ENCODE results near the gene YIPF1.
"Not testable (repeated sequence)": the region's sequence is repeated elsewhere in the genome, so short reads cannot be mapped to it uniquely, and the experiment has no call there.

Gene YIPF1

DNA sequence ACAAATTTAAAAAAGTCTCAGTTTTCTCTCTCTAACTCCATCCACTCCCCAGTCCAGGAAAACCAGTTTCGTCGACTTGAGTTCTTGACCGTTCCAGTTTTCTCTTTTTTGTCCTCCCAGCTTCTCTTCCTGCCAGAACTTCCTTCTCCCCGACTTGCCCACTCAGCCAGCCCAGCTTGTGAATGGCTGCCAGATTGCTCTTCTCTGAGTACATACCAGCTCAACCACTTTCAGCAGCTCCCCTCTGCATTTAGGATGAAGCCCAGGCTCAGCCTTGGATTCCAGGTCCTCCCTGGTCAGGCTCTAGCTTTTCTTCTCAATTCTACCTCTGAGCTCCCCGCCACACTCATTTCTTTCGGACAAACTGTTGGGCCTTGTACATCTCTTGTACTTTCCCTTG, 5.8 kb upstream of the YIPF1 start:
- DNase-seq (ENCODE audit: low read depth in 4 of 4, low spot score in 1 of 4): no peak

DNA sequence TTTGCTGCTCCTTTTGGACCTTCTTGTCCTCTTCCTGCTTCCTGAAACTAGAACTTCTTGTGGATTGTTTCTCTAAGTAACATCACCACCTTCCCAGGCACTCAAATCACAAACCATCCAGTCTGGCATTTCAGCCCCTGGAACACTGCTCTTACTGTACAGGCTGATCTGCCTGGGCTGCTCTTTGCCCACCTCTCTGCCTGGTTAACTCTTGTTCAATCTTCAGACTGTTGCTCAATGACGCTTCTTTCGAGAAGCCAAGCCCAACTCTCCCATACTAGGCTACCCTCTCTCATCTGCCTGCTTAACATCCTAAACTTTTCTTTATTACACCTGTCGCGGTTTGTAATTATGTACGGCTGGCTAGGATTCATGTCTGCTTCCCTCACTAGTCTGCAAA, 5.0 kb upstream of the YIPF1 start:
- DNase-seq (ENCODE audit: low read depth in 4 of 4, low spot score in 1 of 4): no peak

DNA sequence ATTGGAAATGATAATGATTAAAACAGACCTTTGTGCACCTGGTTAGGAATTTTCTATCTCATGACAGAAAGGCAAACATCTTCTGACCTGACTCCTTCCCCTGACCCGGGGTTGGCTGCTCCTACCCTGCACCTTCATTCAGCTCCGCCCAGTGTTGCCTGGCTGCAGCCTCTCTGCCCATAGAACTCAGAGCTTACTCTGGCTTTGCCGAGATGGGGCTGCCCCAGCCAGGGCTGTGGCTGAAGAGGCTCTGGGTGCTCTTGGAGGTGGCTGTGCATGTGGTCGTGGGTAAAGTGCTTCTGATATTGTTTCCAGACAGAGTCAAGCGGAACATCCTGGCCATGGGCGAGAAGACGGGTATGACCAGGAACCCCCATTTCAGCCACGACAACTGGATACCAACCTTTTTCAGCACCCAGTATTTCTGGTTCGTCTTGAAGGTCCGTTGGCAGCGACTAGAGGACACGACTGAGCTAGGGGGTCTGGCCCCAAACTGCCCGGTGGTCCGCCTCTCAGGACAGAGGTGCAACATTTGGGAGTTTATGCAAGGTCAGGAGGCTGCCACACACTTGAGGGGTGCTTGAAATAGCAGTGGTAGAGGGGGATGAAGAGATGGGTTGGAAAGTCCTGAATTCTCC, 4.5 kb upstream of the YIPF1 start, which contains the start of gene DIO1:
Gene DIO1 (plus strand): TSS at position 189 of the 638 bp plus-strand sequence. CDS start 24 bp downstream, at position 213.
- no peak for DNase-seq (ENCODE audit: low read depth in 4 of 4, low spot score in 1 of 4)

DNA sequence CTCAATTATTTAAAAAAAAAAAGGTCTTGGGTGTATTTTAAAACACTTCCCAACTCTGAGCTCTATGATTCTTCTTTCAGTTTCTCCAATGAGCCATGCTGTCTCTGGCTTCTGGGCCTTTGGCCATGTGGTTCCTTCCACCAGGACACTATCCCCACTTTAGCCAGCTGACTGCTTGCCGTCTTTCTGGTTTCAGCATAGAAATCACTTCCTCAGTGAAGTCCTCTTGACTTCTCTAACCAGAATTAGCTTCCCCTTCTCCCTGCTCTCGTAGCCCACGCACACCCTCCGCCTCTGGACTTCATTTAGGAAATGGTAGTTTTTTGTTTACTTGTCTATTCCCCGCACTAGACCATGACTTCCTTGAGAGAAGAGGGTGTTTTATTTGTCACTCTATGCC, 3.3 kb upstream of the YIPF1 start:
- no peak for DNase-seq (ENCODE audit: low read depth in 4 of 4, low spot score in 1 of 4)

DNA sequence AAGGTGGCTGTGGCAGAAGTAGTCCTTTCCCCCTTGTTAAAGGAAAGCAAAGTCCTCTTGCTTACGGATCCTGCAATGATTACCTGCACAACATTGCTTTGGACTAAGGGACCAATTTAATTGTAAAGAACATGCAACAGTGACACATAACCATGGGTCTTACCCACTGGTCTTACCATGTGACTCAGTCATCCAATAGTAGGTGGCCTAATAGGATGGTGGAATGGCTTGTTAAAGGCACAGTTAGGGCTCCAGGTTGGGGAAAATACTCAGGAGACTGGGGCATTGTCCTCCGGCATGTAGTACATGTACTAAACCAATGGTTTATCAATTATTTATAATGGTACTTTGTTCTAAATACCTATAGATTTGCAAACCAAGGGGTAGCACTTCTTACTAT, 2.1 kb upstream of the YIPF1 start:
- DNase-seq (ENCODE audit: low read depth in 4 of 4, low spot score in 1 of 4): no peak

DNA sequence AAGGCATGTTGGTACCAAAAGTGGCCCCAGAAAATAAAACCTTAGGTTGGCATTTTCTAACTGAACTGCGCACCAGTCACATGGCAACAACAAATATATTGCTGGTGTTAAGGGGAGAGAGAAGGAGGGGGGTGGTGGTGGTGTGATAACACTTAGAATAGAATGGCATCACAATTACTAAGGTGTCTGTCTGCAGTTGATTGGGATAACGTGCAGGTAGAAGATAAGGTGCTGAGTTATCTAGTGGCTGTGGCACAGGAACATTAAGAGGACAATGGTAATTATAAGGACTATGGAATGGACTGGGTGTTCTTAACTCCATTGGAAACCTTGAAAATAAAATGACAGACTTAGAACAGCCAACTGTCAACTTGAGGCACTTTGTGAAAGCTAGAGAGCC, 1.4 kb upstream of the YIPF1 start:
- no peak for DNase-seq (ENCODE audit: low read depth in 4 of 4, low spot score in 1 of 4)

DNA sequence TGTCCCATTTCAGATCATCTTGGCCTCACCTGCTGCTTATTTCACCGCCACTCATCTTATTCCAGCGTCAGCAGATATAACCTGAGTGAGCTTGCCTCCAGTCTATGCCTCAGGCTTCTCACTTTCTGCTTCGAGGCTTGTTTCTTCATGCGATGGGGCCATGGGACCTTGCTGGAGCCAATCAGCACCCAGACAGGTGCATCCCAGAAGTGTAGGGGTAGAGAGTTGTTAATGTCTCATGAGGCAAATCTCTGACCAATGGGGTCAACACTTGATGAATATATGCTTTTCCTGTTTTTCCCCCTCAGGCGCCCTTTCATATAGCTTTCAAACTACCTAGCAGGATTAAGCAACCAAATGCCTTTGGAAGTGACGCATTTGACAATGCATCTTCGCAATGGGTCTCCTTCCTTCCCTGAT, 935 bp upstream of the YIPF1 start:
- DNase-seq (ENCODE audit: low read depth in 4 of 4, low spot score in 1 of 4): peak in 2 of 4 experiments; percentile 4 to 5

DNA sequence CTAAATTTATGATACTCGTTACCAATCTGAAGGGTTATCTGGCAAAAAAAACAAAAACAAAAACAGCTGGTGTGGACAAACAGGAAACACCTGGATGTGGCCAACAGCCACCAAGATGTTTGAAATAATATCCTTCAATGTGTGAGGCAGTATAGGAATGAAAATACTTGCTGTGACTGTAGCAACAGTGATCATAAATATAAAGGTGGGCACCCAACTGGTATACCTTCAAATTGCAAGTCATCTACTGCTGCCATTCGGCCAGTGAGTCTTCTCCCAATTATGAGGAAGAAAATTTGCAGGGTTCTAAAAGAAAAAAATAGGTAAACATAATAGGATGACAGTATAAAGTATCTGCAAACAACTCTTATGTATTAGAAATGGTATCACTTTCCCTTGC, 916 bp downstream of the YIPF1 start:
- no peak for DNase-seq (ENCODE audit: low read depth in 4 of 4, low spot score in 1 of 4)

DNA sequence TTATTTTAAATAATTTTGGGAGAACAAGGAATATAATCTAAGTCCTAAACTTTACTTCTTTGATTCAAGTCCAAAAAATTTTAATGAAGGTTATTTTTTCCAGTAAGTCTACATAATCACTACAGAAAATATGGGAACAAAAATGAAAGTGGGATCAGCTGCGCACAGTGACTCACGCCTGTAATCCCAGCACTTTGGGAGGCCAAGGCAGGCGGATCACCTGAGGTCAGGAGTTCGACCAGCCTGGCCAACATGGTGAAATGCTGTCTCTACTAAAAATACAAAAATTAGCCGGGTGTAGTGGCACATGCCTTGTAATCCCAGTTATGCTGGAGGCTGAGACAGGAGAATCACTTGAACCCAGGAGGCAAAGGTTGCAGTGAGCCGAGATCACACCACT, 6.0 kb downstream of the YIPF1 start:
- not testable (repeated sequence) for DNase-seq (ENCODE audit: low read depth in 4 of 4, low spot score in 1 of 4)

DNA sequence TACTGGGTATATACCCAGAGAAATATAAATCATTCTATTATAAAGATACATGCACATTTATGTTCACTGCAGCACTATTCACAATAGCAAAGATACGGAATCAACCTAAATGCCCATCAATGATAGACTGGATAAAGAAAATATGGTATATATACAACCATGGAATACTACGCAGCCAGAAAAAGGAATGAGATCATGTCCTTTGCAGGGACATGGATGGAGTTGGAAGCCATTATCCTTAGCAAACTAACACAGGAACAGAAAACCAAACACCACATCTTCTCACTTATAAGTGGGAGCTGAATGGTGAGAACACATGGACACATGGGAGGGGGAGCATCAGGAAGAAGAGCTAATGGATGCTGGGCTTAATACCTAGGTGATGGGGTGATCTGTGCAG, 7.7 kb downstream of the YIPF1 start:
- not testable (repeated sequence) for DNase-seq (ENCODE audit: low read depth in 4 of 4, low spot score in 1 of 4)

DNA sequence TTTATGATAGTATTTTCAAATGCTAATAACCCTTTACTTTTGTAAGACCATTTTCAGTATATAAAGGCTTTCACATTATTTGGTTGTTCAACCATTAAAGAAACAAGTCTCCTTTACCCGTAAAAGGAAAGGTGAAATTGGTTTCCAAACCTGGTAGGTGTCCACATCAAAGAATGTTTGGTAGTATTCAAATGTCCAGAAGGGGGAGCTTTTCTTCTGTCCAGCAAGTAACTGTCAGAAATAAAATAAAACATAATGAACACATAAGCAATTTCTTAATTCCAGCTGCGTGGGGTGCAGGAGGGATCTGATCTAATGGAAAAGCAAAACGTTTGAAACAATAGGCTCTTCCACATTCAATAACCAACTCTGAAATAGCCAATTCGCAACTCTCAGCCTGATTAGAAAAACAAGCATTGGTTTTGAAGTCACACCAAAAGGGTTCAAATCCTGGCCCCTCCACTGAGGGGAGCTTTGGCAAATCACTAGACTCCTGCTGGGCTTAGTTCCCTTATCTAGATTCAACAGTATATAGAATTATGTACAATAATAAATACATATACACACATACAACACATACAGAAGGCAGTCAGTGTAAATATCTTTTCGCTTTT, 11.0 kb downstream of the YIPF1 start:
- DNase-seq (ENCODE audit: low read depth in 4 of 4, low spot score in 1 of 4): no peak

DNA sequence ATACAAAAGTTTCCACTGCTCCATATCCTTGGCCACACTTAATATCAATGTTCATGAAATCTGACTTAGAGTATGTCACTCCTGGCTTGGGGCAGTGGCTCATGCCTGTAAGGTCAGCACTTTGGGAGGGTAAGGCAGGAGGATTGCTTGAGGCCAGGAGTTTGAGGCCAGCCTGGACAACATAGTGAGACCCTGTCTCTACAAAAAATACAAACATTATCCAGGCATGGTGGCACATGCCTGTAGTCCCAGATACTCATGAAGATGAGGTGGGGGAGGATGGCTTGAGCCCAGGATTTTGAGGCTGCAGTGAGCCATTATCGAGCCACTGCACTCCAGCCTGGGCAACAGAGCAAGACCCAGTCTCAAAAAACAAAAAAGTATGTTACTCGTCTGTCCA, 14.4 kb downstream of the YIPF1 start:
- not testable (repeated sequence) for DNase-seq (ENCODE audit: low read depth in 4 of 4, low spot score in 1 of 4)

DNA sequence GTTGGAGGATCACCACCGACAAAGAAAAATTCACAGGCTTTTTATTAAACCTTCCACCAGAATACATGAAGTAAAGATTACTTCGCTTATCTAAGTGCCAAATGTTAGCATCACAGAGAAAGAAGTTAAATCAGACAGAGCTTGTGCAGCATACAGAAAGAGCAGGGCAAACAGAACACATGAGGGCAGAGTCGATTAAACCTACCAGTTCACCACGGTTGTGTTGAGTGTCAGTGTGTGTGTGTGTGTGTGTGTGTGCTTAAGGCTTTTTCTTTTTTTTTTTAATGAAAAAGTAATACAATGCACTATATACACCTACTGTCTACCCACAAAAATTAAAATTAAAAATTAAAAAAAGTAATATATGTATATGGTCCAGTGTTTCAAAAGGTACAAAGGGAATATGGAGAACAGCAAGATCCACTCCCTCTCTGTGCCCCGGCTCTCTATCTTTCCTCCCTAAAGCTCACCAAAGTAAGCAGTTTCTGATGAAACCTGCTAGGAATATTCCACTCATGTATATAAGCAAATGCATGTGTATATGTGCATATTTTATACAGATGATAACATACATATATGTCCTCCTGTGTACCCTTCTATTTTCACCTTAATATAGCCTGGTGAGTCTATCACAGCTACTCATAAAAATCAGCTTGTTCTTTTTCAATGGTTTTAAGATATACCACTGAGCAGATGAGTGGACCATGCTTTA, 17.7 kb downstream of the YIPF1 start:
- no peak for DNase-seq (ENCODE audit: low read depth in 4 of 4, low spot score in 1 of 4)

DNA sequence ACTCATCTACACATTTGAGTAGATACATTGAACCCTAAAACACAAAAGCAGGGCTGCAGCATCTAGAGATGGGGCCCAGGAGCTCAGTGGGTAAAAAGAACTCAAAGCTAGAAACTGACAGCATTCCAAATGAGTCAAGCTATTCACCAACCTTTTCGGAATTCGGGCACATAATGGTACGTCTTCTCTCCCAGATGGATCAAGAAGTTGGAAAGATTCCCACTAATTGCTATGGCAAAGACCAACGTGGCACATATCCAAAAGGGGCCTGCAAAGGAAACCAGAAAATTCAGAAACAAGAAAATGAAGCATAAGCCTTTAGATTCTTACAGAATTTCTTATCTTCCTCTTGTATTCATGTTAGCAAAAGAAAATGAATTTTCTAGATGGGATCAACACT, 18.4 kb downstream of the YIPF1 start:
- DNase-seq (ENCODE audit: low read depth in 4 of 4, low spot score in 1 of 4): no peak

DNA sequence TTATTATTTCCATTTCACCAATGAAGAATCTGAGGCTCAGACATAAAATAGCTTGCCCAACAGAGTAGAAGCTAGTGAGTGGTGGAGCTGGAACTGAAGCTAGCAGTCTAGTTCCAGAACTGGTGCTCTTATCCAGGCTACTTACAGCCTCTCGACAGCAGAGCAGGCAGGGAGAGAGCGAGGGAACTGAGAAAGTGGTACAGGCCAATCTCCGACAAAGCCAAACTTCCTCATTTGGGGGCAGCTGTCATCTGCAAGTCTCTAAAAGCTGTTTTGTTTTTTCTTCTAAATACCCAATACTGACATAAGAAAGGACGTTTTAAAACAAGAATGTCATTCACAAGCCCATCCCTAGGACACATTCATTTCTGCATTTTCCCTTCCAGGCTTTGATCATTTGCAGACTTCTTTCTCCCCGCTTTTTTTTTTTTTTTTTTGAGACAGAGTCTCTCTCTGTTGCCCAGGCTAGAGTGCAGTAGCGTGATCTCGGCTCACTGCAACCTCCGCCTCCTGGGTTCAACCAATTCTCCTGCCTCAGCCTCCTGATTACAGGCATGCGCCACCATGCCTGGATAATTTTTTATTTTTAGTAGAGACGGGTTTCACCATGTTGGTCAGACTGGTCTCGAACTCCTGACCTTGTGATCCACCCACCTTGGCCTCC, 20.0 kb downstream of the YIPF1 start:
- no peak for DNase-seq (ENCODE audit: low read depth in 4 of 4, low spot score in 1 of 4)

DNA sequence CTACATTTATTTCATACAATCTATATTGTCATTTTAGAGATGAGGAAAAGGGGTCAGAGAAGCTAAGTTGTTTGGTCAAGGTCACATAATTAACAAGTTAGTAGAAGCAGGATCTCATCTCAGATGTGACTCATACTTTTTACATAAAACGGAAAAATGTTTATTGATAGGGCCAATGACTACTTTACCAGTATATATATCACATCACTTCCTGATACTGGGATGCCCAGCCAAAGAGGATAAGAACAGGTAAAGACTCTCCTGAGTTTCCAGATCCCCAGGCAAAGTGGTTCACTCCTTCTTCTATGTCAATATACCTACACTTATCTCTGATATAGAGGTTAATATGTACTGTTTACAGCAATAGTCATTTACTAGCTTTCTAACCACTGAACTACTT, 21.0 kb downstream of the YIPF1 start:
- DNase-seq (ENCODE audit: low read depth in 4 of 4, low spot score in 1 of 4): no peak

DNA sequence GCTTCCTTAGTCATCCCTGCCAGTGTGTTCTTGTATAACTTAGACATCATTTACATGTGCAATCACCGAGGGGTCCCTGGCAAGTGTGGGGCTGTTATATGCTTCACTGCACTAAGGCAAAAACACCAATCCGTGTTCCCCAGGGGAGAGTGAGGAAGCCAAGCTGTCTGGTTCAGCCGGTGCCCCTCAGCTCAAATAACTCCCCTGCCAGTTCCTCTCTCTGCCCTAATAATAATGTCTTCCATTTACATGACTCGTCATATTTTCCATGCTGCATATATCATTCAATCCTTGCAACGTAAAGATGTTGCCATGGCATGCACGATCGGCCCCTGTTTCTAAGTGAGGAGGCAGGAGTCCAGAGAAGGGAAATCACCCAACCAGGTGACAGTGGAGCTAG, 27.1 kb downstream of the YIPF1 start:
- no peak for DNase-seq (ENCODE audit: low read depth in 4 of 4, low spot score in 1 of 4)

DNA sequence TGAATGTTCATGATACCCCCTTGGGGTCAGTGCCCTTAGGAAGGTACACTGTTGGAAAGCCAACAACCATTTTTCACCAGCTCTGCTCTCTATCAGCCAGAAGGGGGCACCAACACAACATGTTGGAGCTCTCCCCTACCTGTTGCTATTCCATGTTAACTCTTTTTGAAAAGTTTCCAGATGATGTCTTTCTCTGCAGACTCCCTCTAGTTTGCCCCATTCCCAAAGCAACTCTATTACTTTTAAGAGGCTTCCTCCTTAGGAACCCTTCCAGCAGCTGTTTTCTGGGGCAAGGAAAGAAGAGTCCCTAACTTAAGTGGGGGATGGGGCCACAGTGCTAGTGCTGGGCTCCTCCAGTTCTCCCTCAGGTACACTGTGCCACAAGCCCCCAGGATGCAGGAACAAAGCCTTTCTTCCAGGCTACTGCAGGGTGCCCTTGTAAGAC, 28.6 kb downstream of the YIPF1 start:
- peak; percentile 9 to 33 (median 14) for DNase-seq (ENCODE audit: low read depth in 4 of 4, low spot score in 1 of 4)

DNA sequence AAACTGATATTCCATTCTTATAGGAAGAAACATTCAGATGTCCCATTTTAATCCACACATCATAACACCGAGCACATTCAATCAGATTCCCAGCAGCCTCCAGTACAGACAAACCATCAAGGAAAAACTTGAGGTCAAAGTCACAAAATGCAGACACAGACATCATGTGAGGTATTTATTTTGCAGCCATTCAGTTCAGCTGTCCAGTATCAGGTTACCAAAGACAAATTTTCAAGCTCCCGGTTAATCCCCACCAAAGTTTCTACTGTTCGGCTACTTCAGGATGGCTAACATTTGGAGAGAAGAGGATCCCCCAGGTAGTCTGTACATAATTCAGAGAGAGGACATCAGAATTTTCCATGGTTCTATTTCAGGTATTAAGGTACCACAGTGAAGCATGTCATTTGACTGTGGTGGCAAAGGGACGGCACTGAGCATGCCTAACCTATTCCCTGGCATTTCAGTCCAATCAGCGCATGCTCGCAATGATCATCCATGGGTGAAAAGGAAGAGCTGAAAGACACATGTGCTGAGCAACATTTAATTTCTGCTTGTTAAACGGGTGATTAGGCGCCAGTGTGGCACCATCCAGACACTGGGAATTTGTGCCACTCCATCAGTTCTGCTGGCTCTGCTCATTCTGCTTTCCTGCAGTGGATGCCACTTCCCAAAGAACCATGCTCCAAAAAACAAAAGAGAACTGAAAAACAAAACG, 37.9 kb downstream of the YIPF1 start:
- no peak for DNase-seq (ENCODE audit: low read depth in 4 of 4, low spot score in 1 of 4)

DNA sequence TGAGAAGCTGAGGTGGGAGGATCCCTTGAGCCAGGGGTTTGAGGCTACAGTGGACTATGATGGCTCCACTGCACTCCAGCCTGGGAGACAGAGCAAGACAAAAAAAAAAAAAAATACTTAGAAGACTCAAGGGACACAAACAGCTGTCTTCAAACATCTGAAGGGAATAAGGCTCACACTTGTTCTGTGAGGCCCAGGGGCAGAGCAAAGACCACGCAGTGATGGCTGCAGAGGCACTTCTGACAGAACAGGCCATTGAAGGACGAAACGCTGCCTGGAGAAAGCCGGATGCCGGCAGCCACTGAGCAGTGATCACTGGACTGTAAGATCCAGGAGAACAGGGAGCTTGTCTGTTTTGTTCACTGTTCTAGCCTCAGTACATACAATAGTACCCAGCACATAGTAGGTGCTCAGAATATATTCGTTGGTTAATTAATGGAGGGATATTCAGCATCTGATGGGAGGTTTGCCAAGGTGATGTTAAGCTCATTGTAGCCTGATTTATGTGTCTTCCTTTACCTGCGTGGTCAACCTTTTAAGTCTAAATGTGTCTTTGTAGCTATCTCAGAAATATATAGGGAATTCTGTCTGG, 39.4 kb downstream of the YIPF1 start:
- DNase-seq (ENCODE audit: low read depth in 4 of 4, low spot score in 1 of 4): no peak

DNA sequence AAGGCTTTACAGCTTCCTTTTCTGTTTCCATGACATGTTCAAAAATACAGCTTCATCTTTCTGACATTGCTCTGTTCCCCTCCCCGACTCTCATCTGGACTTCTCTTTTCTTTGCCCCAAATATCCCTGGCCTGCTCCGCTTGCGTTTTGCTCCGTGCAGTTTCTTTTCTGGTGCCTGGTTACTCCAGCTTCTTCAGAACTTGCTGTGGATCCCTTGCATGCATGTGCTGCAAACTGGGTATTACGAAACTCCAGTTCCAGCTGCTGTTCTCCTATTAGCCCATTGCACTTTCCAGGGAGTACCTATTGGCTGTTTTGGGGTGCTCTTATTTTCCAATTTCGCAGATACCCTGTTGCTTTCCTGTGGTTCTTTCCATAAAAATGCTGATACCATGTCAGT, 41.6 kb downstream of the YIPF1 start:
- DNase-seq (ENCODE audit: low read depth in 4 of 4, low spot score in 1 of 4): no peak
